GM18858 (cell line): ENCODE data around the gene STXBP5.
"Not testable (repeated sequence)": the region's sequence is repeated elsewhere in the genome, so short reads cannot be mapped to it uniquely, and the experiment has no call there.

Source experiments
- ATAC-seq: cut with Tn5 transposase; IDR thresholded peaks from one replicate; pipeline ENCODE4 v1.9.1; 2021; ENCODE audit not compliant: unreplicated experiment

The STXBP5 gene

GRCh38 chr6:147366290-147366689 lies 162.1 kb downstream of the STXBP5 start:
- no peak for ATAC-seq

GRCh38 chr6:147371325-147371724 lies 167.1 kb downstream of the STXBP5 start:
- no peak for ATAC-seq

GRCh38 chr6:147372806-147373205 lies 168.6 kb downstream of the STXBP5 start:
- no peak for ATAC-seq

GRCh38 chr6:147378819-147379218 lies 174.6 kb downstream of the STXBP5 start:
- ATAC-seq, result no peak

- not testable (repeated sequence) for ATAC-seq
Measured at GRCh38 chr6:147380841-147381240, 176.6 kb downstream of the STXBP5 start.

GRCh38 chr6:147381712-147382111 lies 177.5 kb downstream of the STXBP5 start:
- no peak for ATAC-seq

GRCh38 chr6:147382945-147383554 lies 178.8 kb downstream of the STXBP5 start:
- ATAC-seq, result no peak

- peak; percentile 41 for ATAC-seq
Measured at GRCh38 chr6:147384029-147384428, 179.8 kb downstream of the STXBP5 start.

GRCh38 chr6:147384737-147385710 lies 180.8 kb downstream of the STXBP5 start:
- ATAC-seq, result peak; percentile 59

- ATAC-seq, result no peak
Measured at GRCh38 chr6:147389463-147389862, 185.2 kb downstream of the STXBP5 start.

- ATAC-seq, result no peak
Measured at GRCh38 chr6:147390909-147391536, 186.8 kb downstream of the STXBP5 start.

GRCh38 chr6:147392917-147393625 lies 188.9 kb downstream of the STXBP5 start:
- ATAC-seq, result no peak

- no peak for ATAC-seq
Measured at GRCh38 chr6:147395158-147395557, 190.9 kb downstream of the STXBP5 start.

GRCh38 chr6:147397306-147397705 lies 193.1 kb downstream of the STXBP5 start:
- no peak for ATAC-seq

- no peak for ATAC-seq
Measured at GRCh38 chr6:147400968-147401367, 196.8 kb downstream of the STXBP5 start.

GRCh38 chr6:147401779-147402178 lies 197.6 kb downstream of the STXBP5 start:
- no peak for ATAC-seq

- ATAC-seq, result no peak
Measured at GRCh38 chr6:147406783-147407182, 202.6 kb downstream of the STXBP5 start.

GRCh38 chr6:147407571-147407970 lies 203.4 kb downstream of the STXBP5 start:
- ATAC-seq, result no peak

GRCh38 chr6:147416622-147417021 lies 212.4 kb downstream of the STXBP5 start:
- no peak for ATAC-seq

- no peak for ATAC-seq
Measured at GRCh38 chr6:147417954-147418353, 213.7 kb downstream of the STXBP5 start.

GRCh38 chr6:147418523-147418922 lies 214.3 kb downstream of the STXBP5 start:
- peak; percentile 73 for ATAC-seq
